Measurements from ENCODE around the gene ASB8.
A peak's percentile ranks its signal among the peaks of the same experiment; 100 is the strongest.
"Not testable (repeated sequence)": the region's sequence is repeated elsewhere in the genome, so short reads cannot be mapped to it uniquely, and the experiment has no call there.

The ASB8 gene

GRCh38 chr12:48131517-48131916, 25.8 kb downstream of the ASB8 start:
- DNase-seq = no peak

GRCh38 chr12:48129376-48129775, 27.9 kb downstream of the ASB8 start:
- no peak for DNase-seq

- DNase-seq = no peak
Measured at GRCh38 chr12:48128800-48129199, 28.5 kb downstream of the ASB8 start.

- DNase-seq = no peak
Measured at GRCh38 chr12:48126953-48127630, 30.2 kb downstream of the ASB8 start.

GRCh38 chr12:48125985-48126384, 31.3 kb downstream of the ASB8 start:
- no peak for DNase-seq

- not testable (repeated sequence) for DNase-seq
Measured at GRCh38 chr12:48125542-48125941, 31.8 kb downstream of the ASB8 start.

GRCh38 chr12:48123169-48123568, 34.1 kb downstream of the ASB8 start:
- DNase-seq = no peak

- DNase-seq = no peak
Measured at GRCh38 chr12:48122065-48122834, 35.1 kb downstream of the ASB8 start.

- no peak for DNase-seq
Measured at GRCh38 chr12:48121522-48121921, 35.8 kb downstream of the ASB8 start.

GRCh38 chr12:48119834-48120195, 37.5 kb downstream of the ASB8 start:
- no peak for DNase-seq

GRCh38 chr12:48119078-48119833, 38.1 kb downstream of the ASB8 start, which contains the start of gene PFKM:
Gene PFKM, plus strand, starts transcription at chr12:48119364. Its CDS starts 3,411 bp downstream, at chr12:48122775.
- peak; percentile 92 for DNase-seq

- no peak for DNase-seq
Measured at GRCh38 chr12:48118284-48118871, 38.9 kb downstream of the ASB8 start.

- DNase-seq = no peak
Measured at GRCh38 chr12:48115957-48116356, 41.4 kb downstream of the ASB8 start.

GRCh38 chr12:48111312-48111693, 46.0 kb downstream of the ASB8 start:
- DNase-seq = not testable (repeated sequence)

GRCh38 chr12:48110691-48111311, 46.5 kb downstream of the ASB8 start:
- no peak for DNase-seq

GRCh38 chr12:48109424-48109823, 47.9 kb downstream of the ASB8 start:
- peak; percentile 15 for DNase-seq

GRCh38 chr12:48106681-48107613, 50.4 kb downstream of the ASB8 start:
- no peak for DNase-seq

GRCh38 chr12:48105867-48106680, 51.2 kb downstream of the ASB8 start, which contains the start of gene SENP1:
Gene SENP1, minus strand, starts transcription at chr12:48106079. Its CDS starts 4,607 bp downstream, at chr12:48101472.
- peak; percentile 94 for DNase-seq

- DNase-seq = no peak
Measured at GRCh38 chr12:48105321-48105866, 51.9 kb downstream of the ASB8 start.

GRCh38 chr12:48104531-48104930, 52.8 kb downstream of the ASB8 start:
- no peak for DNase-seq
